Fibroblast of mammary gland (primary cell): Measurements from ENCODE around the gene KASH5.

Experiments
- DNase-seq: peaks from one replicate; pipeline ENCODE4 v3.0.0-alpha.2; 2010; ENCODE audit warnings: low read depth
- H3K4me3 ChIP-seq: 2 replicates; pipeline ENCODE4 v1.5.1; 2011; ENCODE audit warnings: low read depth, mild to moderate bottlenecking, low read length, moderate library complexity; ENCODE audit not compliant: control insufficient read depth
- TF ChIP-seq, protein P1 (sequence below): conservative IDR thresholded peaks from 2 replicates; pipeline ENCODE4 v1.5.1; 2011; ENCODE audit warnings: low read depth, low read length, inconsistent platforms; ENCODE audit not compliant: control insufficient read depth, insufficient read depth

The KASH5 gene

GRCh38 chr19:49355909-49356353 lies 32.1 kb upstream of the KASH5 start:
- TF ChIP-seq, protein P1, sequence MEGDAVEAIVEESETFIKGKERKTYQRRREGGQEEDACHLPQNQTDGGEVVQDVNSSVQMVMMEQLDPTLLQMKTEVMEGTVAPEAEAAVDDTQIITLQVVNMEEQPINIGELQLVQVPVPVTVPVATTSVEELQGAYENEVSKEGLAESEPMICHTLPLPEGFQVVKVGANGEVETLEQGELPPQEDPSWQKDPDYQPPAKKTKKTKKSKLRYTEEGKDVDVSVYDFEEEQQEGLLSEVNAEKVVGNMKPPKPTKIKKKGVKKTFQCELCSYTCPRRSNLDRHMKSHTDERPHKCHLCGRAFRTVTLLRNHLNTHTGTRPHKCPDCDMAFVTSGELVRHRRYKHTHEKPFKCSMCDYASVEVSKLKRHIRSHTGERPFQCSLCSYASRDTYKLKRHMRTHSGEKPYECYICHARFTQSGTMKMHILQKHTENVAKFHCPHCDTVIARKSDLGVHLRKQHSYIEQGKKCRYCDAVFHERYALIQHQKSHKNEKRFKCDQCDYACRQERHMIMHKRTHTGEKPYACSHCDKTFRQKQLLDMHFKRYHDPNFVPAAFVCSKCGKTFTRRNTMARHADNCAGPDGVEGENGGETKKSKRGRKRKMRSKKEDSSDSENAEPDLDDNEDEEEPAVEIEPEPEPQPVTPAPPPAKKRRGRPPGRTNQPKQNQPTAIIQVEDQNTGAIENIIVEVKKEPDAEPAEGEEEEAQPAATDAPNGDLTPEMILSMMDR = no peak
- DNase-seq = peak; percentile 25
- no peak overlapping the region for H3K4me3 ChIP-seq

DNA sequence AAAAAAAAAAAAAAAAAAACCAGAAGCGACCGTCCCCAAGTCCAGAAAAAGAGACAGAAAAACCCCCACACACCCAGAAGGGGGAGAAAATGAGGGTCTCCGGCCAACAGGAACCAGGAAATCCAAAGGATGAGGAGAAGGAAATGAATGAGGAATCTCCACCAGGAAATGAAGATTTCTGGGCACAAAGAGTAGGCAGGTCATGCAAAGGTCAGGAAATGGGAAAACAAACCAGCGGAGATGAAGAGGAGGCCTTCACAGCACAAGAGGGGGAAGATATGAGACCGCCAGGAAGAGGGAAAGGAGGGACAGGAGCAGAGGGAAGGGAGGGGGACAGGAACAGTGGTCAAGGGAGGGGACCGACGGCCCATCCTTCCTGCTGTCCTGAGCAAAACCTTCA lies 31.7 kb upstream of the KASH5 start:
- H3K4me3 ChIP-seq = no peak overlapping the region
- no peak for DNase-seq
- TF ChIP-seq, protein P1 = no peak

- no peak for DNase-seq
- TF ChIP-seq, protein P1 = no peak
- H3K4me3 ChIP-seq = no peak overlapping the region
Observed at GRCh38 chr19:49357186-49357585, 30.9 kb upstream of the KASH5 start.

DNA sequence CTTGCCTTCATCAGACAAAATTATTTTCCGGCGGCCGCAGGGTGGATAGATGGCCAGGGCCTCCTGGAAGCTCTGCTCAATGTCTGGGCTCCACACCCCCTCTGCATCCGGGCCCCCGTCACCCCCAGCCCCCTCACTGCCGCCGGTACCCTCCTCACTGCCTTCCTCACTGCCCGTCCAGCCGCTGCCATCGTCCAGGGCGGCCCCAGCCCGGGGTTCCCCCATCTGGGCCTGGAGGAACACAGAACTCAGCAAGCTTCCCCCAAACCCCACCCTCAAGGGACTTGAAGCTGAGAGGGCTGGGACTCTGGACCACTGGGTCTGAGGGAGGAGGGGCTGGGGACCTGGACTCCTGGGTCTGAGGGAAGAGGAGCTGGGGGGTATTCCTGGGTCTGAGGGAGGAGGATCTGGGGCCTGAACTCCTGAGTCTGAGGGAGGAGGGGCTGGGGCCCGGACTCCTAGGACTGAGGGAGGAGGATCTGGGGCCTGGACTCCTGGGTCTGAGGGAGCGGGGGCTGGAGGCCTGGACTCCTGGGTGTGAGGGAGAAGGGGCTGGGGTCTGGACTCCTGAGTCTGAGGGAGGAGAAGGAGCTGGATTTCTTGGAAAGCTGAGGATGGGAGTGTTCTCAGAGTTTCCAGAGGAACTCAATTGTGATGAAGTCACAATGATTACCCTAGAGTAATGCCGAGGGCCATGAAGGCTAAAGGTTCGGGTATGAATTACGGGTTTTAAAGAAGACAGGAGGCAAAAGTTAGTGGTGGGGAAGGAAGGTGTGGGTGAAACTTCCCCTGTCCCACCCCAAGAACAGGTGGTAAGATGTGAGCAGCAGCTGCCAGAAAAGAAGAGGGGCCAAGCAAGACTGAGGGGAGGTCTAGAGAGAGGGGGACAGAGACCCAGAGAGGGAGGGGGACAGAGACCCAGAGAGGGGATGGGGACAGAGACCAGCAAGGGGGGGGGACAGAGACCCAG lies 27.9 kb upstream of the KASH5 start:
- TF ChIP-seq, protein P1 = no peak
- DNase-seq = no peak
- H3K4me3 ChIP-seq = no peak overlapping the region

- DNase-seq = peak; percentile 69
- TF ChIP-seq, protein P1 = no peak
- H3K4me3 ChIP-seq = peak overlapping the region; percentile 80
Observed at GRCh38 chr19:49361438-49362047, 26.5 kb upstream of the KASH5 start.

DNA sequence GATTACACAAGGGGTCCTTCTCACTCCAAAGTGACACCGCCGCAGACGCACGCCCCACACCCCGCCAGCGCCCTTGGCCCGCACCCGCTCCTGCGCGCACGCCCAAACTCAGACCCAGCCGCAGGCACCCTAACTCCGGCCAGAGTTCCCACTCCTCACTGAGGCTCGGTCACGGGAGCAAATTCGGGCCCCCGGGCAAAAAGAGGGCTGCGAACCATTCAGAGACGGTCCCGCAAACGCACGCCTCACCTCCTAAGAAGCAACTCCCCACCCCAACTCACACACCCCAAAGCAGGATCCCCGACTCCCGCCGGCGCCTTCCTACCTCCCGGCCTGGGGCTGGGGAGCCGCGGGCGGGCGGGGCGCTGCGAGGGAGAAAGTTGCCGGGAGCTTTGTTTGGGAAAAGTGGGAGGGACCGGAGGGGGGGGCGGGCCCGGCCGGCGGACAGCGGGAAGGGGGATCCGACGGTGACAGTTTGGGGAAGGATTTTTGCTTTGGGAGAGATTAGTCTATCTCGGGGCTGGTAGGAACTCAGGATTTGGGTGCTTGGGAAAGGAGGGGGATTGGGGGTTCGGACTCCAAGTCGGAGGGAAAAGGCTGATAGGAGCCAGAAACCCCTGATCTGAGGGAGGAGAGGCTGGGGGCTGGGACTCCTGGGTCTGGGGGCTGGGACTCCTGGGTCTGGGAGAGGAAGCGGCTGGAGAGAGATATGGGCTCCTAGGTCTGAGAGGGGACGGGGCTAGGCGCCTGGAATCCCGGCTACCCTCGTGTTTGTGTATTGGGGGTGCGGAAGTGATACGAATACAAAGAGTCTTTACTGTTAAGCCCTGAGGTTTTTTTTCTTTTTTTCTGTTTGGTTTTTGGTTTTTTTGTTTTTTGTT lies 25.8 kb upstream of the KASH5 start, which contains the start of gene TEAD2:
TEAD2 (minus strand) TSS at position 369 of the 881 bp plus-strand sequence. CDS start 2,341 bp downstream, outside the sequence.
- peak within 1 kb of the TSS; percentile 80 for H3K4me3 ChIP-seq
- TF ChIP-seq, protein P1 = no peak
- DNase-seq = peak; percentile 22
